ENCODE results near the gene NTSR2. TPM values are rescaled to one million over a fixed set of nuclear protein-coding genes. Genes with fewer than 3 reads are reported as not detected.
"Not testable (repeated sequence)": the region's sequence is repeated elsewhere in the genome, so short reads cannot be mapped to it uniquely, and the experiment has no call there.

The NTSR2 gene
- polyA plus RNA-seq, 1 donor = not detected

GRCh38 chr2:11665510-11666362, 4.3 kb downstream of the NTSR2 start:
- DNase-seq = no peak
- Histone ChIP-seq H3K27ac (ENCODE audit: low read length) (no peak overlapping the region), H3K27me3 (ENCODE audit: control insufficient read depth, insufficient read depth, low read length) (peaks cover 26% of the 10 kb centered on the region), H3K4me1 (ENCODE audit: control insufficient read depth, insufficient read depth, low read length) (no peaks in the 10 kb centered on the region), H3K9me3 (ENCODE audit: control insufficient read depth, low read depth, low read length) (peaks cover 4% of the 10 kb centered on the region), H3K36me3 (ENCODE audit: control insufficient read depth, insufficient read depth, low read length) (no peaks in the 10 kb centered on the region), H3K4me3 (ENCODE audit: low read length) (no peak overlapping the region)
- no CpG with 5 or more reads among the region's 10 CpGs for WGBS (ENCODE audit: insufficient coverage, low lambda C conversion rate)

- peaks cover 19% of the 10 kb centered on the region for H3K27me3 ChIP-seq (ENCODE audit: control insufficient read depth, insufficient read depth, low read length)
- no CpG with 5 or more reads among the region's 11 CpGs for WGBS (ENCODE audit: insufficient coverage, low lambda C conversion rate)
- no peak for DNase-seq
- H3K4me3 ChIP-seq (ENCODE audit: low read length) = no peak overlapping the region
- no peaks in the 10 kb centered on the region for H3K36me3 ChIP-seq (ENCODE audit: control insufficient read depth, insufficient read depth, low read length)
- no peaks in the 10 kb centered on the region for H3K4me1 ChIP-seq (ENCODE audit: control insufficient read depth, insufficient read depth, low read length)
- peaks cover 4% of the 10 kb centered on the region for H3K9me3 ChIP-seq (ENCODE audit: control insufficient read depth, low read depth, low read length)
- no peak overlapping the region for H3K27ac ChIP-seq (ENCODE audit: low read length)
These were observed 5.0 kb downstream of the NTSR2 start for GRCh38 chr2:11665028-11665427.

GRCh38 chr2:11663427-11663826, 6.6 kb downstream of the NTSR2 start:
- 92% methylated on average over 2 of the region's 2 CpGs for WGBS (ENCODE audit: insufficient coverage, low lambda C conversion rate)
- H3K36me3 ChIP-seq (ENCODE audit: control insufficient read depth, insufficient read depth, low read length) = no peaks in the 10 kb centered on the region
- no peak overlapping the region for H3K27ac ChIP-seq (ENCODE audit: low read length)
- H3K4me1 ChIP-seq (ENCODE audit: control insufficient read depth, insufficient read depth, low read length) = no peaks in the 10 kb centered on the region
- peaks cover 10% of the 10 kb centered on the region for H3K27me3 ChIP-seq (ENCODE audit: control insufficient read depth, insufficient read depth, low read length)
- H3K9me3 ChIP-seq (ENCODE audit: control insufficient read depth, low read depth, low read length) = peaks cover 4% of the 10 kb centered on the region
- DNase-seq = no peak
- no peak overlapping the region for H3K4me3 ChIP-seq (ENCODE audit: low read length)

GRCh38 chr2:11662882-11663281, 7.1 kb downstream of the NTSR2 start:
- Histone ChIP-seq H3K27me3 (ENCODE audit: control insufficient read depth, insufficient read depth, low read length) (peaks cover 8% of the 10 kb centered on the region), H3K36me3 (ENCODE audit: control insufficient read depth, insufficient read depth, low read length) (no peaks in the 10 kb centered on the region), H3K4me1 (ENCODE audit: control insufficient read depth, insufficient read depth, low read length) (no peaks in the 10 kb centered on the region), H3K27ac (ENCODE audit: low read length) (no peak overlapping the region), H3K4me3 (ENCODE audit: low read length) (no peak overlapping the region), H3K9me3 (ENCODE audit: control insufficient read depth, low read depth, low read length) (peaks cover 4% of the 10 kb centered on the region)
- DNase-seq = no peak

- WGBS (ENCODE audit: insufficient coverage, low lambda C conversion rate) = 100% methylated on average over 3 of the region's 18 CpGs
These were observed 8.0 kb downstream of the NTSR2 start for GRCh38 chr2:11661891-11662435.

GRCh38 chr2:11660396-11660795, 9.6 kb downstream of the NTSR2 start:
- not testable (repeated sequence) for H3K27ac ChIP-seq (ENCODE audit: low read length); H3K4me3 ChIP-seq (ENCODE audit: low read length); H3K9me3 ChIP-seq (ENCODE audit: control insufficient read depth, low read depth, low read length); H3K27me3 ChIP-seq (ENCODE audit: control insufficient read depth, insufficient read depth, low read length); H3K4me1 ChIP-seq (ENCODE audit: control insufficient read depth, insufficient read depth, low read length); H3K36me3 ChIP-seq (ENCODE audit: control insufficient read depth, insufficient read depth, low read length); DNase-seq
- WGBS (ENCODE audit: insufficient coverage, low lambda C conversion rate) = no CpG with 5 or more reads among the region's 2 CpGs

More at GRCh38 chr2:11661891-11662435, 8.0 kb downstream of the NTSR2 start:
- Histone ChIP-seq H3K4me1 (ENCODE audit: control insufficient read depth, insufficient read depth, low read length) (no peaks in the 10 kb centered on the region), H3K9me3 (ENCODE audit: control insufficient read depth, low read depth, low read length) (peaks cover 4% of the 10 kb centered on the region), H3K27me3 (ENCODE audit: control insufficient read depth, insufficient read depth, low read length) (peaks cover 5% of the 10 kb centered on the region), H3K4me3 (ENCODE audit: low read length) (no peak overlapping the region), H3K27ac (ENCODE audit: low read length) (no peak overlapping the region), H3K36me3 (ENCODE audit: control insufficient read depth, insufficient read depth, low read length) (no peaks in the 10 kb centered on the region)
- no peak for DNase-seq

- Histone ChIP-seq H3K4me3 (ENCODE audit: low read length) (no peak overlapping the region), H3K4me1 (ENCODE audit: control insufficient read depth, insufficient read depth, low read length) (no peaks in the 10 kb centered on the region)
- no CpG with 5 or more reads among the region's 10 CpGs for WGBS (ENCODE audit: insufficient coverage, low lambda C conversion rate)
These were observed 10.1 kb downstream of the NTSR2 start for GRCh38 chr2:11659851-11660250.

GRCh38 chr2:11659115-11659475, 10.9 kb downstream of the NTSR2 start:
- H3K27me3 ChIP-seq (ENCODE audit: control insufficient read depth, insufficient read depth, low read length) = peaks cover 2% of the 10 kb centered on the region
- DNase-seq = no peak
- H3K36me3 ChIP-seq (ENCODE audit: control insufficient read depth, insufficient read depth, low read length) = no peaks in the 10 kb centered on the region
- no peaks in the 10 kb centered on the region for H3K4me1 ChIP-seq (ENCODE audit: control insufficient read depth, insufficient read depth, low read length)
- WGBS (ENCODE audit: insufficient coverage, low lambda C conversion rate) = no CpG with 5 or more reads among the region's 11 CpGs
- no peak overlapping the region for H3K27ac ChIP-seq (ENCODE audit: low read length)
- H3K4me3 ChIP-seq (ENCODE audit: low read length) = no peak overlapping the region
- H3K9me3 ChIP-seq (ENCODE audit: control insufficient read depth, low read depth, low read length) = peaks cover 4% of the 10 kb centered on the region

More at GRCh38 chr2:11659851-11660250, 10.1 kb downstream of the NTSR2 start:
- Histone ChIP-seq H3K9me3 (ENCODE audit: control insufficient read depth, low read depth, low read length) (peaks cover 4% of the 10 kb centered on the region), H3K27ac (ENCODE audit: low read length) (no peak overlapping the region), H3K36me3 (ENCODE audit: control insufficient read depth, insufficient read depth, low read length) (no peaks in the 10 kb centered on the region), H3K27me3 (ENCODE audit: control insufficient read depth, insufficient read depth, low read length) (peaks cover 2% of the 10 kb centered on the region)
- DNase-seq = no peak

- Histone ChIP-seq H3K9me3 (ENCODE audit: control insufficient read depth, low read depth, low read length) (peaks cover 4% of the 10 kb centered on the region), H3K36me3 (ENCODE audit: control insufficient read depth, insufficient read depth, low read length) (no peaks in the 10 kb centered on the region), H3K4me1 (ENCODE audit: control insufficient read depth, insufficient read depth, low read length) (no peaks in the 10 kb centered on the region), H3K4me3 (ENCODE audit: low read length) (no peak overlapping the region), H3K27ac (ENCODE audit: low read length) (no peak overlapping the region), H3K27me3 (ENCODE audit: control insufficient read depth, insufficient read depth, low read length) (peaks cover 2% of the 10 kb centered on the region)
- no CpG with 5 or more reads among the region's 19 CpGs for WGBS (ENCODE audit: insufficient coverage, low lambda C conversion rate)
- DNase-seq = no peak
These were observed 11.5 kb downstream of the NTSR2 start for GRCh38 chr2:11658208-11659114.

- Histone ChIP-seq H3K4me1 (ENCODE audit: control insufficient read depth, insufficient read depth, low read length) (no peaks in the 10 kb centered on the region), H3K27me3 (ENCODE audit: control insufficient read depth, insufficient read depth, low read length) (peaks cover 2% of the 10 kb centered on the region), H3K9me3 (ENCODE audit: control insufficient read depth, low read depth, low read length) (peaks cover 4% of the 10 kb centered on the region), H3K36me3 (ENCODE audit: control insufficient read depth, insufficient read depth, low read length) (no peaks in the 10 kb centered on the region), H3K27ac (ENCODE audit: low read length) (no peak overlapping the region), H3K4me3 (ENCODE audit: low read length) (no peak overlapping the region)
- no peak for DNase-seq
- WGBS (ENCODE audit: insufficient coverage, low lambda C conversion rate) = no CpG with 5 or more reads among the region's 11 CpGs
These were observed 12.3 kb downstream of the NTSR2 start for GRCh38 chr2:11657646-11658045.
